IPS-18a (cell line): Measurements from ENCODE around the gene KRT34.
"Not testable (repeated sequence)": the region's sequence is repeated elsewhere in the genome, so short reads cannot be mapped to it uniquely, and the experiment has no call there.

Source experiments
- H3K27ac ChIP-seq: one replicate; pipeline ENCODE4 v1.5.1; 2013; ENCODE audit warnings: low read length
- H3K27me3 ChIP-seq: one replicate; pipeline ENCODE4 v1.6.1; 2013; ENCODE audit warnings: mild to moderate bottlenecking, low read length; ENCODE audit not compliant: control insufficient read depth, insufficient read depth
- H3K36me3 ChIP-seq: one replicate; pipeline ENCODE4 v1.6.1; 2013; ENCODE audit warnings: low read depth, low read length; ENCODE audit not compliant: control insufficient read depth
- H3K4me1 ChIP-seq: one replicate; pipeline ENCODE4 v1.6.1; 2013; ENCODE audit warnings: low read depth, low read length; ENCODE audit not compliant: control insufficient read depth
- H3K4me3 ChIP-seq: one replicate; pipeline ENCODE4 v1.5.1; 2013; ENCODE audit warnings: low read length
- H3K9ac ChIP-seq: one replicate; pipeline ENCODE4 v1.6.1; 2013; ENCODE audit warnings: mild to moderate bottlenecking, low read length, moderate library complexity
- H3K9me3 ChIP-seq: one replicate; pipeline ENCODE4 v1.6.1; 2013; ENCODE audit warnings: low read depth, low read length; ENCODE audit not compliant: control insufficient read depth

The KRT34 gene

DNA sequence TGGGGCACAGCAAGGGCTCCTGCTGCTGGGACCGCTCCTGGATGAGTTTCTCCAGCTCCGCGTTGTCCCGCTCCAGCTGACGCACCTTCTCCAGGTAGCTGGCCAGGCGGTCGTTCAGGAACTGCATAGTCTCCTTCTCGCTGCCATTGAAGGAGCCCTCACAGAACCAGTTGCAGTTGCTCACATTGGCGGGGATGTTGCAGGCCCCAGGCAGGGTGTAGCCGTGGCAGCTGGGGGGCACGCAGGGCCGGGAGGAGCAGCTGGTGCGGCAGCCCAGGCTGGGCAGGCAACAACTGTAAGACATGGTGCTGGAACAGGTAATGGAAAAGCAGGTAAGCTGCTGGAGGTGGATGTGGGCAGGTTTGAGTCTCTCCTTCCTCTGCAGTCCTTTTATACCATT, at the start of gene KRT34:
TSS of gene KRT34 (minus strand) at position 364 of the 400 bp plus-strand sequence. CDS start at position 304, 60 bp downstream.
- H3K4me1 ChIP-seq, H3K9ac ChIP-seq, H3K4me3 ChIP-seq, H3K9me3 ChIP-seq, H3K27me3 ChIP-seq, H3K36me3 ChIP-seq, H3K27ac ChIP-seq: not testable (repeated sequence)

DNA sequence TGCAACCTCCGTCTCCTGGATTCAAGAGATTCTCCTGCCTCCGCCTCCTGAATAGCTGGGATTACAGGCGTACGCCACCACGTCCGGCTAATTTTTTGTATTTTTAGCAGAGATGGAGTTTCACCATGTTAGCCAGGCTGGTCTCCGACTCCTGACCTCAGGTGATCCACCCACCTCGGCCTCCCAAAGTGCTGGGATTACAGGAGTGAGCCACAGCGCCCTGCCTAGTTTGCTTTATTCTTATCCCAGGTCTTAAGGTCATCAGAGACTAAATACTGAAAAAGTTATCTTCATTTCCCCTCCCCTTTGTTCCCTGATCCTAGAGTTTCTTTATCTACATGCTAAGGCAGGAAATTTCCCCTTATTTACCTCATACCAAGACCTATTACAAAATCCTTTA, 48.3 kb upstream of the KRT34 start:
- H3K4me1 ChIP-seq, H3K9ac ChIP-seq, H3K9me3 ChIP-seq, H3K4me3 ChIP-seq, H3K36me3 ChIP-seq, H3K27me3 ChIP-seq, H3K27ac ChIP-seq: not testable (repeated sequence)

DNA sequence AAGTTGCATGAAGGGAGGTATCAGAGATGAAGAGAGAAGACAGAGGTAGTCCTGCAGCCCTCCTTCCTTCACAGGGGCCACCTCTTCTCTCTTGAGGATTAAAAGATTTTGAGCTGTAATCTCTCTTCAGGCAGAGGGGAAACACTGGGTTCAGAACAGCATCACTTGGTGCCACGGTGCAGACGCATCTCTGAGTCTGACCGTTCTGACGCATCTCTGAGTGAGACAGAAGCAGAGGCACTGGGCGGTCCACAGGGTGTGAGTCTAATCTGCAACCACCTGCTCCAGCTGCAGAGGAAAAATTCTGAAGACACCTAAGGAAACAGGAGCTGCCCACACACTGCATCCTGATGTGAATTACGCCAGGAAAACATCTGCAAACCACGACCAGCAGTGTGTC, 47.6 kb upstream of the KRT34 start:
- Histone ChIP-seq H3K4me1 (peaks cover 7% of the 10 kb centered on the region), H3K9me3 (no peaks in the 10 kb centered on the region), H3K27ac (no peak overlapping the region), H3K27me3 (no peaks in the 10 kb centered on the region), H3K4me3 (no peak overlapping the region), H3K36me3 (no peaks in the 10 kb centered on the region), H3K9ac (no peak overlapping the region)

DNA sequence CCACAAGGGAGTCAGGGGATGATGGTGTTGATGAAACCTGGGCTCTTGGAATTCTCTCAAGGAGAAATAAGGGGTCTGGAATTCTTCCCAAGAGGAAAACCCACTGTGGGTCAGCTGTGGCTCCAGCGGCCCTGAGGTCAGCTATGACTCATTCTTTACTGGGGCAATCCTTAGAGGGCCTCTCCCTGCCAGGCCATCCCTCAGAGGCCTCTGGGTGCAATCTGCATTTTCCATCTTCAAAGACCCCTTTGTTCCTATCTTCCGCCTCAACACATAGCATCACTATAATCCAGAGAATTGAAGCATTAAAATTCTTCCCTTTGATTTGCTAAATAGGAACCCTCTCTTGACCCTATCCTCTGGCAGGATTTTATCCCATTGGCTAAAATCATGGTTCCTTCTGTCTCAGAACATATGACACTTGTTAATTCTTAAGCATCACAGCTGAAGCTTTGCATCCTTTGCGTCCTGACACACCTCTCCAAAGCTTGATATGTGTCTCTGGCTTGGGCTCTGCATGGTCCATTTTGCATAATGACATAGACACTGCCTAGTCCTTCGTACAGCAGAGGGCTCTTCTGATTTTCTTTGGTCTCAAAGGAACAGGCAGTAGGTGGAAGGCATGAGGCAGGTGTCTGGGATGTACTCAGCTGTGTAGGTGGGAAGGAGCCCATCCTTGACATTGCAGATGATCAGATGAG, 46.6 kb upstream of the KRT34 start:
- H3K9ac ChIP-seq, result no peak overlapping the region
- H3K27me3 ChIP-seq, result no peaks in the 10 kb centered on the region
- H3K4me1 ChIP-seq, result peaks cover 7% of the 10 kb centered on the region
- no peak overlapping the region for H3K4me3 ChIP-seq
- H3K36me3 ChIP-seq, result no peaks in the 10 kb centered on the region
- H3K9me3 ChIP-seq, result no peaks in the 10 kb centered on the region
- H3K27ac ChIP-seq, result no peak overlapping the region

DNA sequence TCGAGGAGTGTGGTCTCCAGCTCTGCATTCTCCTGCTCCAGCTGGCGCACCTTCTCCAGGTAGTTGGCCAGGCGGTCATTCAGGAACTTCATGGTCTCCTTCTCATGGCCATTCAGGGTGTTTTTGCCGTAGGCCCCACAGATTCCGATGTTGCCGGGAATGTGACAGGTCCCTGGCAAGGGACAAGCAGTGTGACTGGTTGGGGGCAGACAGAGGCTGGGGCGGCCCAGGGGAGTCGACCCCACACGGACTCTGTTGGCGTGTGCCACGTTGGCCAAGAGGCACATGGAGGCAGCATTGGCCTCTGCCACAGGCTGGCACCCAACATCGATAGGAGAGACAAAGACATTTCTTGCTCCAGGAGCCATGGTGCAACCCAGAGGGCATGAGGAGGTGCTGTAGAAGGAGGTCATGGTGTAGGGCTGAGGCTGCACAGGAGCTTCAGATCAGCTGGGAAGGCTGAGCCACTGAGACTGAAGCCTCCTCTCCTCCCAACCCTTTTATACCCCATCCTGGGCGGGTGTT, 42.1 kb upstream of the KRT34 start, which contains the start of gene KRT37:
TSS of gene KRT37 (minus strand) at position 475 of the 525 bp plus-strand sequence. CDS start at position 413, 62 bp downstream.
- Histone ChIP-seq H3K4me1 (peaks cover 7% of the 10 kb centered on the region), H3K9me3 (no peaks in the 10 kb centered on the region), H3K27me3 (no peaks in the 10 kb centered on the region)

DNA sequence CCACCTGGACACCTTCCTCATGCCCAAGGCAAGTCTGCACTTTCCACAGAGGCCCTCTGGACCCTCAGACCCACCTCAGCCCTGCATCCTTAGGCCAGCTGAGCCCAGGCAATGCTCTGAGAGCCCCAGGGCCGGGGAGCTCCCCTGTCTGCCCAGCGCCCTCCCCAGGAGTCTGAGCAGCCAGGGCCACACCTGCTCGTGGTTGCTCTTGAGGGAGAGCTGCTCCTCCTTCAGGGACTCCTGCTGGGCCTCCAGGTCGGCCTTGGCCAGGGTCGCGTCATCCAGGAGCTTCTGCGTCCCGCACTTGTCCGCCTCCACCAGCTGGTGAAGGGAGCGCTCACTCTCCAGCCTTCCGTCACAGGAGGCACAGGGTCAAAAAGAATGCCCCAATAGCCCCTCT, 40.5 kb upstream of the KRT34 start:
- not testable (repeated sequence) for H3K4me3 ChIP-seq, H3K9ac ChIP-seq, H3K36me3 ChIP-seq, H3K27ac ChIP-seq, H3K27me3 ChIP-seq, H3K4me1 ChIP-seq, H3K9me3 ChIP-seq

More for the DNA sequence above, 42.1 kb upstream of the KRT34 start, which contains the start of gene KRT37:
- no peaks in the 10 kb centered on the region for H3K36me3 ChIP-seq
- H3K9ac ChIP-seq, result no peak within 1 kb of the TSS
- H3K4me3 ChIP-seq, result no peak within 1 kb of the TSS
- H3K27ac ChIP-seq, result no peak within 1 kb of the TSS

DNA sequence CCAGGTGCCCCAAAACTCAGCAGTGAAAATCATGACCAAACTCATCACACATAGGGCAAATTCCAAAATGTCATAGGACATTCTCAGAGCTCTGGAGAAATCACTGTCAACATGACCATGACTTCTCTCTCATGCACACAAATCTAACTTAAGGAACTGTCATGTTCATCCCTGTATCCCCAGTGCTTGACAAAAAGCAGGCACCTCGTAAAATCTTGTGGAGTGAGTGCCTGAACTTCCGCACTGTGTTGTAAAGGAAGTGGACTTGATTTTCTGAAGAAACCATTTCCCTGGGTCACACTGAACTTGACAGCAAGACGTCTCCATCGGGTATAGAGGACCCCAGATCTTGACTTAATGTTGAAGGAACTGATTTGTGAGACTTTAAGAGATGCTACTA, 39.5 kb upstream of the KRT34 start:
- H3K27ac ChIP-seq, result no peak overlapping the region
- no peaks in the 10 kb centered on the region for H3K4me1 ChIP-seq
- no peaks in the 10 kb centered on the region for H3K36me3 ChIP-seq
- no peak overlapping the region for H3K4me3 ChIP-seq
- no peaks in the 10 kb centered on the region for H3K27me3 ChIP-seq
- no peaks in the 10 kb centered on the region for H3K9me3 ChIP-seq
- H3K9ac ChIP-seq, result no peak overlapping the region

DNA sequence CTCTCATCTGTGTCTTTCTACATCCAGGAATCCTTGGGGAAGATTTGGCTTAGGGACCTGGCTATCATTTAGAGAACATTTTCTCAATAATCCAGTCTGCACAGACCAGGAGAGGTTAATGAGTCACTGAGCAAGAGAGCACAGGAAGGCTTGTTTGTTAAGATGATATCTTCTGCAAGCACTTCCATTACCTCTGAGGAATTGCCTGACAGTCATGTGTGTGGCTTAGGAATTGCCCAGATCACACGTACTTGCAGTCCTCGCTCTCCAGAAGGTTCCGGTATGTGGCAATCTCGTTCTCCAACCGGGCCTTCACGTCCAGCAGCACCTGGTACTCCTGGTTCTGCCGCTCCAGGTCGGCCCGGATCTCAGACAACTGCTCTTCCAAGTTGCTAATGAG, 39.0 kb upstream of the KRT34 start:
- no peak overlapping the region for H3K9ac ChIP-seq
- no peaks in the 10 kb centered on the region for H3K36me3 ChIP-seq
- H3K4me1 ChIP-seq, result no peaks in the 10 kb centered on the region
- no peaks in the 10 kb centered on the region for H3K9me3 ChIP-seq
- H3K4me3 ChIP-seq, result no peak overlapping the region
- no peak overlapping the region for H3K27ac ChIP-seq
- H3K27me3 ChIP-seq, result no peaks in the 10 kb centered on the region

DNA sequence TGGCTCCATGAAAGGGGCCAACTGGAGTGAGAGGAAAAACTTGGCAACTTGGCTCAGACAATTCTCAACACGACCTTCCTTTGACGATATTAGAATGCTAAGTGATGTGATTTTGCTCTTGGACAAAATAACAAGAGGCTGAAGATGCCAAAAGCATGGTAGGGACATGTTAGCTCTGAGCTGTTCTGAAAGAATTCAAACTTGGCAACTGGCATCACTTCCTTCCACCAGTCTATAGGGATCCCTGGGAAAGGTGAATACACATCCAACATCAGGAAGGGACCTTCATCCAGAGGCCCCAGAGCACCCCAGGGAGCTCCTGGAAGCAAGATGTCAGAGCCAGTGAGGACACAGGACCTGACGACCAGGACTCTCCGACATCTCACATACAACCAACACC, 38.0 kb upstream of the KRT34 start:
- no peaks in the 10 kb centered on the region for H3K9me3 ChIP-seq
- no peak overlapping the region for H3K27ac ChIP-seq
- H3K4me1 ChIP-seq, result no peaks in the 10 kb centered on the region
- no peaks in the 10 kb centered on the region for H3K27me3 ChIP-seq
- H3K36me3 ChIP-seq, result no peaks in the 10 kb centered on the region
- H3K4me3 ChIP-seq, result no peak overlapping the region
- no peak overlapping the region for H3K9ac ChIP-seq

DNA sequence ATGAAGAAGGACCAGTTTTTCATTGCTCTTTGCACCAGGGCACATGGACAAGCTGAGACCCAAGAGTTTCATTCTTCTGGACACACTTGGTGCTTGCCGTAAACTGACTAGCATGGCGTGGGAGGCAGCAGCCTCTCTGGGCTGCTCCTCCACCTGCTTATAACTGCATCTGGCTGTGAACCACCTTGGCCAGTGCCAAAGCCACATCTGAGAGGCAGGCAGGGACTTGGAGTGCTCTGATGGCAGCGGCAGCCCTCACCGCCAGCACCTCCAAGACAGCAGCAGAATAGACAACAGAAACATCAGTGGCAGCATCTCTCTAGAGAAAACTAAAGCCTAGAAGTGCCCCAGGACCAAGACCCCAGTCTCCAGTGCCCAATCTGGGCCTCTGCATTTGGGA, 37.6 kb upstream of the KRT34 start:
- Histone ChIP-seq H3K4me1 (no peaks in the 10 kb centered on the region), H3K9ac (no peak overlapping the region), H3K9me3 (no peaks in the 10 kb centered on the region), H3K36me3 (no peaks in the 10 kb centered on the region), H3K27ac (no peak overlapping the region), H3K4me3 (no peak overlapping the region), H3K27me3 (no peaks in the 10 kb centered on the region)

DNA sequence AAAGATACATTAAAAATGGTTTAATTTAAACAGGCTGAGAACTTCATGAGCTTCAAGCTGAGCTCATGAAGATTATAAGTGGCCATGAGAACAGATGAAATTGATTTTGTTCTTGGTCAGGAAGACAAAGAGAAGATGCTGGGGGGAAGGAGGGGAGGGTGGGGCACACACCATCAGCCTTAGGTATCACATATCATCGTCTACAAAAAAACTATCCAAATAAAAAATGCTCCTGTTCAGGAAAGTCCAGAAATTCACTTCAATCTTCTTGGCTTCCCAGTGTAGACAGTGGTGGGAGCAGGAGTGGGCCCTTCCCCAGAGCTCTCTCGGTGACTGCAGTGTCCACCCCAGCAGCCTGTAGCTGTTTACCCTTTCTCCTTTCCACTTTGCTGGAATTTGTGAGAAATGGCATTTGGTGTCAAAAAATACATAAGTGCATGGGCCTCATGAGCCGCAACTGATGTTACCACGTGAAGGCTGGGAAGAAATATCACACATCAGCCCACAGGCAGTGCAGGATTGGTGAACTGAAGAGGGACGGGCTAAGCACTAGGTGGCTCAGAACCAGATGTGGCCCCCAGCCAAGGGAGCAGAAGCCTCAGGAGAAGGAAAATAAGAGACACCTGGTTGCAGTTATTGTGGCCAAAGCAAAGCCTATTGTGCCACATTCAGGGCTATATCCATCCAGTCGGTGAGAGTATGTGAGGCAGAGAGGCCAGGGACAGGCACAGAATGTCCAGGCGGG, 36.2 kb upstream of the KRT34 start:
- Histone ChIP-seq H3K9ac (no peak overlapping the region), H3K4me3 (no peak overlapping the region), H3K36me3 (no peaks in the 10 kb centered on the region), H3K9me3 (no peaks in the 10 kb centered on the region), H3K4me1 (peaks cover 5% of the 10 kb centered on the region), H3K27me3 (no peaks in the 10 kb centered on the region), H3K27ac (no peak overlapping the region)
